Erythroblast (primary cell): Measurements from ENCODE around the gene MCUB.

Source experiments
- GATA1 ChIP-seq: IDR thresholded peaks from 2 replicates; pipeline ENCODE4 v1.6.1; 2011; ENCODE audit warnings: low read depth, mild to moderate bottlenecking, control low read depth, low read length, moderate library complexity
- POLR2A ChIP-seq: IDR thresholded peaks from 2 replicates; pipeline ENCODE4 v1.6.1; 2011; ENCODE audit warnings: mild to moderate bottlenecking, low read length

DNA sequence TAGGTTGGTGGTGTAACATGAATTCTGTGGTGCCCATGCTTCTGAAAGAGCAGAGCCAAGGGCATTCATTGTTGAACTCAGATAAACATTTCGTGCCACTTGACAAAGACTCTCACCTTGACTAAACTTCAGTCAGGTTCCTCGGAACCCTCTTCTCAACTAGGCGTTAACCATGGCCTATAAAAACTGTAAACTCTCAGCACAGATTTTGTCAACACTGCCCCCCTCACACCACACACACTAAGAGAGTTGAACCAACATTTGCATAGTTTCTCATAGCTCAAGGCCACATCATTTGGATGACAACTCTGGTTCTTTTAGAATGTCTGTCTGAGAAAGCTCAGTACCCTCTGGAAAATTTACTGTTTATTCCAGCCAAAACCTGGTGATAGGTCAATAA lies 115.1 kb downstream of the MCUB start:
- TF ChIP-seq POLR2A (no peak), GATA1 (no peak)
